ENCODE results near the gene SF3B1. TPM values are rescaled to one million over a fixed set of nuclear protein-coding genes. Genes with fewer than 3 reads are reported as not detected.

Gene SF3B1
- total RNA-seq, 1 donor from 2014 or later: 141 TPM

DNA sequence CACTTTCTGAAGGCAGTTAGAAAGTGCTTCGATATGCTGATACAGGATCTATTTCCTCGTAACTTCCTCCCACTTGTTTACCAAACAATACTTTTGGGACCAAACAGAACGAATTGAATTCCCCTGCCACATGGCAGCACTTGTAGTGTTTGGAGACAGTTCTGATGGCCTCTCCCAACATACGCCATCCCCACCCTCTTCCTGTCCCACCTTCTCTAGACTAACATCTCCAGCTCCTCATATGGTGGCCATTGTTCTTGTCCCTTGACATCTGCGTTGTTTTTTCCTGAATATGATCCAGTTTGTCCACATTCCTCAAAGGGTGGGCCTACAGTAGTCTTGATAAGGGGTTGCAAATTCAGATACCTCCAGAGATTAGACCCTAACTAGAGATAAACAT is 70.8 kb downstream of the SF3B1 start:
- FAIRE-seq: no peak
- Histone ChIP-seq H3K27me3 (ENCODE audit: control insufficient read depth, insufficient read depth, low read length) (peaks cover under 1% of the 10 kb centered on the region), H3K4me3 (ENCODE audit: low read depth, low read length) (no peak overlapping the region), H3K36me3 (ENCODE audit: control insufficient read depth, insufficient read depth, low read length) (no peaks in the 10 kb centered on the region)
- no peak for DNase-seq (ENCODE audit: low read depth)
- TF ChIP-seq, protein P1, sequence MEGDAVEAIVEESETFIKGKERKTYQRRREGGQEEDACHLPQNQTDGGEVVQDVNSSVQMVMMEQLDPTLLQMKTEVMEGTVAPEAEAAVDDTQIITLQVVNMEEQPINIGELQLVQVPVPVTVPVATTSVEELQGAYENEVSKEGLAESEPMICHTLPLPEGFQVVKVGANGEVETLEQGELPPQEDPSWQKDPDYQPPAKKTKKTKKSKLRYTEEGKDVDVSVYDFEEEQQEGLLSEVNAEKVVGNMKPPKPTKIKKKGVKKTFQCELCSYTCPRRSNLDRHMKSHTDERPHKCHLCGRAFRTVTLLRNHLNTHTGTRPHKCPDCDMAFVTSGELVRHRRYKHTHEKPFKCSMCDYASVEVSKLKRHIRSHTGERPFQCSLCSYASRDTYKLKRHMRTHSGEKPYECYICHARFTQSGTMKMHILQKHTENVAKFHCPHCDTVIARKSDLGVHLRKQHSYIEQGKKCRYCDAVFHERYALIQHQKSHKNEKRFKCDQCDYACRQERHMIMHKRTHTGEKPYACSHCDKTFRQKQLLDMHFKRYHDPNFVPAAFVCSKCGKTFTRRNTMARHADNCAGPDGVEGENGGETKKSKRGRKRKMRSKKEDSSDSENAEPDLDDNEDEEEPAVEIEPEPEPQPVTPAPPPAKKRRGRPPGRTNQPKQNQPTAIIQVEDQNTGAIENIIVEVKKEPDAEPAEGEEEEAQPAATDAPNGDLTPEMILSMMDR (IDR thresholded peaks at IDR 0.05; ENCODE audit: insufficient read depth, low read length, severe bottlenecking): no peak

DNA sequence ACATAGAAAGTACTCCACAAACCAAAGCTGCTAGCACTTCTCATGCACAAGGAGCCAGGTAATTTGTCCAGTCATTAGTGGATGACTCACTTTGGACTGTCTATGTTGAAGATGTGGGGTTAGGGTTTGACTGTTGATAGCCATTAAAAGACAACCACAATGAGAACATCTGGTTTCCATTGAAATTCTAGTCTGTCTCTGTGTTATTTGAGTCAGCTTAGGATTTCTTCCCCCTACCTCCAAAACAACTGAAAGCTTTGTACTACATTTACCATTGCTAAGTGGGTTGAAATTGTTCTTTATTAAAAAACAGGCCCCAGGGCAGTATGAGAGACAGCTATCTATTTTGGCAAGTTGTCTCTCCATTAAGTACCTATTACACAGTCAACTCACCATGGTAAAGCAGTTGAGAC is 74.1 kb downstream of the SF3B1 start:
- Histone ChIP-seq H3K4me3 (ENCODE audit: low read depth, low read length) (no peak overlapping the region), H3K36me3 (ENCODE audit: control insufficient read depth, insufficient read depth, low read length) (no peaks in the 10 kb centered on the region), H3K27me3 (ENCODE audit: control insufficient read depth, insufficient read depth, low read length) (no peaks in the 10 kb centered on the region)
- FAIRE-seq: no peak
- peak; percentile 33 for DNase-seq (ENCODE audit: low read depth)
- TF ChIP-seq, protein P1 (IDR thresholded peaks at IDR 0.05; ENCODE audit: insufficient read depth, low read length, severe bottlenecking): no peak

DNA sequence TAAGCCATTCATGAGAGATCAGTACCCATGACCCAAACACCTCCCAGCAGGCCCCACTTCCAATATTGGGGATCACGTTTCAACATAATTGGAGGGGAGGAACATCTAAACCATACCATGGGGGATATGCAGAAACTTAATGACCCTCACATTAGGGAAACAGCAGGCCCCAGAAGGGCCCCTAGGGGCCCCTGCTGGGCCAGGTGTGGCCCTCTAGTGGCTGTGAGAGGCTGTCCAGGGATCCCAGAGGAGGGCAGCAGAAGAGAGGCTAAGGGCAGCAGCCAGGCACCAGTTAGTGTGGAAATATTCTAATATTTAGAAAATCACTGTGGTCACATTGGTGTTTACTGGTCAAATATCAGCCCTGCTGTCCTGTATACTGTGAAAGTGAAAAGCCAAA is 75.0 kb downstream of the SF3B1 start:
- H3K36me3 ChIP-seq (ENCODE audit: control insufficient read depth, insufficient read depth, low read length): no peaks in the 10 kb centered on the region
- H3K4me3 ChIP-seq (ENCODE audit: low read depth, low read length): no peak overlapping the region
- FAIRE-seq (no peak), DNase-seq (ENCODE audit: low read depth) (no peak)
- TF ChIP-seq, protein P1 (IDR thresholded peaks at IDR 0.05; ENCODE audit: insufficient read depth, low read length, severe bottlenecking): peak; percentile 22
- H3K27me3 ChIP-seq (ENCODE audit: control insufficient read depth, insufficient read depth, low read length): no peaks in the 10 kb centered on the region

DNA sequence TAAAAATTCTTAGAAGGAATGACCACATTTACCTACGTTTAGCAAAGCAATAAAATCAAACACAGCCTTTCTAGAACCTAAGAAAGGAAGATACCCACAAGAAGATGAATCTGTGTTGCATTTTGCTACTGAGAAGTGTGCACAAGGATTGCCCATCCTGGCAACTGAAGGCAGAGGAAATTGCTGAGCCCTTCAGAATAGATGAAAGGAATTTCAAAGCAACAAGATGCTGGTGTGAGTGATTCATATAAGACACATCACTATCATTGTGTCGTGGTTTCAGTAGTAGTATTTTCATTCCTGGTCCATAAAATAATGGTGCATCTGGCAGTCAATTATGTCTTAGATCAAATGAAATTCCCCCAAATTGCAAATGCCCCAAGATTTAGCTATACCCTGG is 75.9 kb downstream of the SF3B1 start:
- FAIRE-seq: no peak
- H3K36me3 ChIP-seq (ENCODE audit: control insufficient read depth, insufficient read depth, low read length): no peaks in the 10 kb centered on the region
- DNase-seq (ENCODE audit: low read depth): peak; percentile 26
- no peak overlapping the region for H3K4me3 ChIP-seq (ENCODE audit: low read depth, low read length)
- TF ChIP-seq, protein P1 (IDR thresholded peaks at IDR 0.05; ENCODE audit: insufficient read depth, low read length, severe bottlenecking): no peak
- H3K27me3 ChIP-seq (ENCODE audit: control insufficient read depth, insufficient read depth, low read length): no peaks in the 10 kb centered on the region

DNA sequence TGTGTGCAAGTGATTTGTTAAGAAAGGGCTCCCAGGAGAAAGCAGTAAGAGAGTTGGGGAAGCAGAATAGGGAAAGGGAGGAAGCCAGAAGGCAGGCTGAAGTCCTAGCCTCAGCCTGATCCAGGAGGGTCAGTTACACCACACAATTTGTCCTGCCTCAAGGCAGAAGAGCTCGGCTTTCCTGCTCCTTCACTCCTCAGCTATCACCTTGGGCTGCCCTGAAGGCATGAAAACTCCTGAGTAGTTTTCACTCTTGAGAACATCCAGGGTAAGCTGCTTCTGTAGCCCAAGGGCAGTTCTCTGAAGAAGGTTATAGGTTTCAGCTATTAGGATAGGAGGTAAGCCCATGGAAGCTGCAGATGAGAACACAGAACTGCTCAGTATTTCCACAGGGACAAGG is 76.8 kb downstream of the SF3B1 start:
- Histone ChIP-seq H3K4me3 (ENCODE audit: low read depth, low read length) (no peak overlapping the region), H3K36me3 (ENCODE audit: control insufficient read depth, insufficient read depth, low read length) (no peaks in the 10 kb centered on the region), H3K27me3 (ENCODE audit: control insufficient read depth, insufficient read depth, low read length) (no peaks in the 10 kb centered on the region)
- DNase-seq (ENCODE audit: low read depth) (no peak), FAIRE-seq (no peak)
- TF ChIP-seq, protein P1 (IDR thresholded peaks at IDR 0.05; ENCODE audit: insufficient read depth, low read length, severe bottlenecking): no peak

DNA sequence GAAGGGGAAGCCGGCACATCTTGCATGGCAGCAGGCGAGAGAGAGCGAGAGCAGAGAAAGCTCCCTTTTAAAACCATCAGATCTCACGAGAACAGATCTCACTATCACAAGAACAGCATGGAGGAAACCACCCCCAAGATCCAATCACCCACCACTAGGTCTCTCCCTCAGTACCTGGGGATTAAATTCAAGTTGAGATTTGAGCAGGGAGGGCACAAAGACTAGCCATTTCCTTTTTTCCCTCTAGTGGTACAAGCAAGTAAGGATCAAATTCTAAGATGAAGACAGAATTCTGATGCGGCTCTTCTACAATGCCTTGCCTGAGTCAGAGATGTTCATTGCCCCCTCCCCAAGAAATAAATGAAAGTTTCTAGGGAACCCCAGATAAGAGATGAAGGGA is 78.7 kb downstream of the SF3B1 start:
- DNase-seq (ENCODE audit: low read depth) (no peak), FAIRE-seq (no peak)
- H3K36me3 ChIP-seq (ENCODE audit: control insufficient read depth, insufficient read depth, low read length): no peaks in the 10 kb centered on the region
- TF ChIP-seq, protein P1 (IDR thresholded peaks at IDR 0.05; ENCODE audit: insufficient read depth, low read length, severe bottlenecking): peak; percentile 10
- no peak overlapping the region for H3K4me3 ChIP-seq (ENCODE audit: low read depth, low read length)
- no peaks in the 10 kb centered on the region for H3K27me3 ChIP-seq (ENCODE audit: control insufficient read depth, insufficient read depth, low read length)

All from bronchial epithelial cell (primary cell).